ENCODE data around the gene PTPRS.
"Not testable (repeated sequence)": the region's sequence is repeated elsewhere in the genome, so short reads cannot be mapped to it uniquely, and the experiment has no call there.

PTPRS gene

GRCh38 chr19:5340637-5341447 lies at the start of gene PTPRS:
Gene PTPRS, minus strand, starts transcription at chr19:5340812. Its CDS starts 54,672 bp downstream, at chr19:5286140.
- DNase-seq (ENCODE audit: low read depth in 3 of 3), result peak; percentile 28 to 39 (median 38)

GRCh38 chr19:5389353-5389752 lies 48.7 kb upstream of the PTPRS start:
- no peak for DNase-seq (ENCODE audit: low read depth in 3 of 3)

- no peak for DNase-seq (ENCODE audit: low read depth in 3 of 3)
These were observed 46.9 kb upstream of the PTPRS start for GRCh38 chr19:5387472-5387871.

GRCh38 chr19:5386841-5387240 lies 46.2 kb upstream of the PTPRS start:
- DNase-seq (ENCODE audit: low read depth in 3 of 3), result no peak

- DNase-seq (ENCODE audit: low read depth in 3 of 3), result not testable (repeated sequence)
These were observed 40.6 kb upstream of the PTPRS start for GRCh38 chr19:5381197-5381596.

GRCh38 chr19:5380215-5380919 lies 39.8 kb upstream of the PTPRS start:
- DNase-seq (ENCODE audit: low read depth in 3 of 3), result no peak

GRCh38 chr19:5376928-5377327 lies 36.3 kb upstream of the PTPRS start:
- DNase-seq (ENCODE audit: low read depth in 3 of 3), result no peak

- DNase-seq (ENCODE audit: low read depth in 3 of 3), result no peak
These were observed 32.1 kb upstream of the PTPRS start for GRCh38 chr19:5372572-5373200.

- DNase-seq (ENCODE audit: low read depth in 3 of 3), result peak; percentile 1 to 22 (median 11)
These were observed 29.4 kb upstream of the PTPRS start for GRCh38 chr19:5369962-5370367.

GRCh38 chr19:5369304-5369703 lies 28.7 kb upstream of the PTPRS start:
- no peak for DNase-seq (ENCODE audit: low read depth in 3 of 3)

- DNase-seq (ENCODE audit: low read depth in 3 of 3), result no peak
These were observed 27.0 kb upstream of the PTPRS start for GRCh38 chr19:5367530-5368133.

GRCh38 chr19:5365905-5366304 lies 25.3 kb upstream of the PTPRS start:
- DNase-seq (ENCODE audit: low read depth in 3 of 3), result no peak

GRCh38 chr19:5364674-5365073 lies 24.1 kb upstream of the PTPRS start:
- no peak for DNase-seq (ENCODE audit: low read depth in 3 of 3)

- DNase-seq (ENCODE audit: low read depth in 3 of 3), result not testable (repeated sequence)
These were observed 21.2 kb upstream of the PTPRS start for GRCh38 chr19:5361839-5362238.

- no peak for DNase-seq (ENCODE audit: low read depth in 3 of 3)
These were observed 20.8 kb upstream of the PTPRS start for GRCh38 chr19:5361407-5361806.

- DNase-seq (ENCODE audit: low read depth in 3 of 3), result no peak
These were observed 19.6 kb upstream of the PTPRS start for GRCh38 chr19:5360003-5360780.

GRCh38 chr19:5358173-5358800 lies 17.7 kb upstream of the PTPRS start:
- no peak for DNase-seq (ENCODE audit: low read depth in 3 of 3)

- no peak for DNase-seq (ENCODE audit: low read depth in 3 of 3)
These were observed 17.0 kb upstream of the PTPRS start for GRCh38 chr19:5357584-5357983.

- DNase-seq (ENCODE audit: low read depth in 3 of 3), result no peak
These were observed 16.3 kb upstream of the PTPRS start for GRCh38 chr19:5356918-5357317.

- DNase-seq (ENCODE audit: low read depth in 3 of 3), result no peak
These were observed 15.8 kb upstream of the PTPRS start for GRCh38 chr19:5356428-5356827.

- no peak for DNase-seq (ENCODE audit: low read depth in 3 of 3)
These were observed 15.1 kb upstream of the PTPRS start for GRCh38 chr19:5355693-5356092.

Measured in stimulated activated CD4-positive, alpha-beta T cell treated with anti-CD3 and anti-CD28 coated beads, TNF-alpha, amount 100 ng/mL, for 4 hours (primary cell).